ELF-1 (cell line): Measurements from ENCODE around the gene ENPP7.

Experiments used
- DNase-seq: peaks from one replicate; pipeline ENCODE4 v3.0.0-alpha.2; 2016; ENCODE audit warnings: low read depth, low spot score

The ENPP7 gene

GRCh38 chr17:79732254-79732653 lies 1.5 kb downstream of the ENPP7 start:
- no peak for DNase-seq

DNA sequence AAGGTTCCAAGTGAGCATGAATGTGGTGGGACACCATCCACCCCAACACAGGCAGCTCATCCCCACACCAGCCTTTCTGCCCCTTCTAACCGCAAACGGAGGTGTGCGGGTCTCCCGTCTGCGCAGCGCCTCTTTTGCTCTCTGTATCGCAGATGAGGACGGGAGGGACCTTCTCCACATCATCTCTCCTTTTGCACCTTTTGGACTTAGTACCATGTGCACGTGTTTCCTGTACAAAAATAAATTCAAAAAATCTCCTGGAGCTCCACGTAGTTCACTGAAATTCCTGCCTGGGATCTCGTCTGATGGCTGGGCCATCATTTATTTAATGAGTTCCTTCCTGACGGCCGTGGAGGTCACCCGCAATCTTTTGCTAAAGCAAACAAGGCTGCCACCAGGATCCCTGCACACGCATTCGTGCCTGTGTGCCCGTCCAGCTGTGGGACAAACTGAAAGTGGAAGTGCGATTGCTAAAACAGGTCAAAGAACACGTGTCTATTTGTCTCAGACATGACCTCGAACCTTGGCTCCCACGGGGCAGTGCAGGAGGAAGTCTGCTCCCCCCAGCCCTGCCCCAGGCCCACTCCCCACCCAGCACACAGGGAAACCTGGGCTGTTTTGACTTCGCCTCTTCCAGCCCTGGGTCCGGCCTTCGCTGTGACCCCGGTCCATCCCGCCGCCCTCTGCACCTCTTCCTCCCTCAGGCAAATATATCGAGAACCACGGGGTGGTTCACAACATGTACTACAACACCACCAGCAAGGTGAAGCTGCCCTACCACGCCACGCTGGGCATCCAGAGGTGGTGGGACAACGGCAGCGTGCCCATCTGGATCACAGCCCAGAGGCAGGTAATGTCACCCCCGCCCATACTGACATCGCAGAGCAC lies 2.3 kb downstream of the ENPP7 start:
- no peak for DNase-seq

GRCh38 chr17:79733692-79734070 lies 2.9 kb downstream of the ENPP7 start:
- DNase-seq, result no peak

GRCh38 chr17:79735096-79735495 lies 4.4 kb downstream of the ENPP7 start:
- DNase-seq, result no peak

GRCh38 chr17:79737046-79737921 lies 6.5 kb downstream of the ENPP7 start:
- DNase-seq, result no peak

- DNase-seq, result no peak
Measured at GRCh38 chr17:79737922-79738578, 7.3 kb downstream of the ENPP7 start.

DNA sequence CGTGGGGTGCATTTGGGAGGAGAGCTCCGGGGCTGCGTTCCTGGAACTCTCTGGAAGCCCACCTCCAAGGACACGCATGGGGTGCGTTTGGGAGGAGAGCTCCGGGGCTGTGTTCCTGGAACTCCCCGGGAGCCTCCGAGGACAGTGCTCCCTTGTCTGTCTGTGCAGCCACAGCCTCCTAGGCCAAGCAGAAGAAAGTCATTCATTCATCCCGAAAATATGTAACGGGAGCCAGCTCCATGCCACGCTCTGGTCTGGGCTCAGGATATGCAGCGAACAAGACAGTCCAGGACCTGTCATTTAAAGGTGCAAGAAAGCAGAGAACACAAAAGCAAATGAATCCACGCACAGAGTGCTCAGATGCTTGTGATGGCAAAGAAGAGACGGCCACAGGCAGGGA lies 7.9 kb downstream of the ENPP7 start:
- DNase-seq, result no peak

DNA sequence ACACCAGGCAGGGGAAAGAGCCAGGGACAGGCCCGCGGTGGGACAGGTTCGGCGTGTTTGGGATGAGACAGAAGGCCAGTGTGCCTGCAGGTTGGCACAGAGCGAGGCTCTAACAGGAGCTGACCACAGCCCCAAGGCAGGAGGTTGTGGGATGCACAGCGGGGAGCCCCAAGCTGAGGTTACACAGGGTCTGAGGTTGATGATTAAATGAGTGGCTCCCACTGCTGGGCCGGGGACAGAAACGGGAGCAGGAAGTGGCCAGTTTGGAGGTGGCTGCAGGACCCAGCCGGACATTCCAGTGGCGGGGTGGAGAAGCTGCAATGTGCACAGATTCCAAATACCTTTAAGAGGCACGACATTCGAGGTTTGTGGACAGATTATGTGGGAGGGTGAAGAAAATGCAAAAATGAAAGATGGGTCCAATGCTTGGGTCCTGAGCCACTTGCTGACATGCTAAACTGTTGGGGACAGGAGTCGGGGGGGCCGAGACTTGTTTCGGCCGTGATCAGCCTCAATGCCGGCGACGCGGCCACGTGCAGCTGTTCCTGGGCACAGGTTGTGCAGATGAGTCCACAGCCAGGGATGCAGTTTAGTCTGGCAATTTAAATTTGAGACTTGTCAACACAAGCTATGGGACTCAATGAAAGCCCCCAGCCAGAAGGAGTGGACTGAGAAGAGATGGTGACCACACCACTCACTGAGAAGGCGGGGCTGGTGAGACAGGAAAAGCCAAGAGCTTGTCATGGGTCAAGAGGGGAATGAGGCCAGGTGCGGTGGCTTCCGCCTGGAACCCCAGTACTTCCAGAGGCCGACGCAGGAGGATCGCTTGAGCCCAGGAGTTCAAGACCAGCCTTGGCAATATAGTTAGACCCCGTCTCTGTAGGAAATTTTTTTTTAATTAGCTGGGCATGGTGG lies 8.7 kb downstream of the ENPP7 start:
- DNase-seq, result peak; percentile 64

DNA sequence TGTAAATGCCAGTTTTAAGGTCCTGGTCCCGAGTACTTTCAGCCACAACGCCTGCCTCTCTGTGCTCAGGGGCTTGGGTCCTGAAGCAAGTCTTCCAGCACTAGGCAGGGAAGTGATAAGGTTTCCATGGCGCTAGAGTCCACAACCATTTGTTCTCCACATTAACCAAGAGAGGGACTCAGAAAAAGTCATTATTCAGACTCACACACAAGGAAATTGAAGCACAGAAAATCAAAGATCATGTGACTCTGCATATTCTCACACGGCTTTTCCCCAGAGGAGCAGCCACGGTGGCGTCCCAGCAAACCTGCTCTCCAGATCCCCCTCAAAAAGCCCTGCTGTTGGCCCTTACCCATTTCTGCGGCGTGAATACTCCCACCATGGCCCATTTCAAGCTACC lies 9.7 kb downstream of the ENPP7 start:
- DNase-seq, result no peak

- no peak for DNase-seq
Measured at GRCh38 chr17:79741401-79741750, 10.6 kb downstream of the ENPP7 start.

- peak; percentile 95 for DNase-seq
Measured at GRCh38 chr17:79741751-79742588, 11.2 kb downstream of the ENPP7 start.

DNA sequence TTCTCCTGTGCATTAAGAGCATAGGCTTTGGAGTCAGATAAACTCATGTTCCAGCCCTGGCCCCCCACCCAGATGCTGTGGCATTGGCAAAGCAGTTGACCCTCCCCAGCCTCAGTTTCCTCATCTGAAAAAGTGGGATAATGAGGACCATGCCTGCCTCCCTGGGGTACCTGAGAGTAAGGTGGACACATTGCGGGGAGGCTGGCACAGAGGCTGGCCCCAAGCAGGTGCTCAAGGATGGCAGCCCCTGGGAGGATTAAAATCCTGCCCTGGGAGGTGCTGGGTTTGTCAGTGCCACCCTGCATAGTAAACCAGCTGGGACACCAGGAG lies 11.8 kb downstream of the ENPP7 start:
- no peak for DNase-seq

- DNase-seq, result peak; percentile 69
Measured at GRCh38 chr17:79742951-79743476, 12.3 kb downstream of the ENPP7 start.

GRCh38 chr17:79743614-79744013 lies 12.9 kb downstream of the ENPP7 start:
- DNase-seq, result no peak

GRCh38 chr17:79745641-79746105 lies 14.9 kb downstream of the ENPP7 start:
- no peak for DNase-seq

- DNase-seq, result peak; percentile 41
Measured at GRCh38 chr17:79746889-79747507, 16.3 kb downstream of the ENPP7 start.

DNA sequence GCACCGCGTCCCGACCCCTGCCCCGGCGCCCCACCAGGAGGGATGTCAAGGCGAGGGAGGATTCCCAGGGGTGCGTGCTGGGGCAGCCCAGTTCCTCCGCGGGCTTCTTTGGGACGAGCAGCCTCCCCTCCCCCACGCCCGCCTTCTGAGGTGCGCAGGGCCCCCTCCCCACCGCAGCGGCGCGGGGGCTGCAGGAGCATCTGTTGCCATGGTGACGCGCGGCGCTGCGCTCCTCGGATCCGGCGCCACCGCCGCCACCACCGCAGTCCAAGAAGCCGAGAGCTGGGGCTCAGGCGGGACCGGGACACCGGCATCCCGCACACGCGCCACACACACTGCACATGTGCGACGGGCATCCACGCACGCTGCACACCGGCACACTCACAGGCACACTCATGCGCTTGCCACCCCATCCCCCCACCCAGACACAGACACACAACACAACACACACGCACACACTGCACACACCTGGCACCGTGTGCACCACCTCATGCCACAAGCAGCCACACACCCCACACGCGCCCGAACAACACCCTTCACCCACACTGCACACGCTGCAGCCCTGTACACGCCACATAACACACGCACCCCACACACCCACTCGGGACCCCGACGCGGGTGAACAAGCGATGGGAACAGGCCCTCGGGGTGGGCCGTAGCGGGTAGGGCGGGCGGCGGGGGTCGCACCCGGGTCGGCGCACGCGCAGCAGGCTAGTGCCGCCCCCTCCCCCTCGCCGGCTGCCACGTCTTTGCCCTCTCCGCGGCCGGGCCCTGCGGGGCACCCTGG lies 17.0 kb downstream of the ENPP7 start:
- no peak for DNase-seq

- DNase-seq, result no peak
Measured at GRCh38 chr17:79748295-79749099, 17.8 kb downstream of the ENPP7 start.
